K562 (cell line): ENCODE data around the gene ZNF407. TPM values are rescaled to one million over a fixed set of nuclear protein-coding genes. Genes with fewer than 3 reads are reported as not detected.

Experiments used
- ATAC-seq: fragments of 200-7000 bp; cut with Tn5 transposase; 3 replicates; pipeline ENCODE4 v1.9.1; 2020; ENCODE audit warnings: moderate library complexity
- BruUV-seq: library from RNA; stranded (reverse); fragments of 400-500 nt; replicated peaks from 2 replicates; lab custom pipeline; 2021; lab: Mats Ljungman, UMichigan
- CTCF ChIA-PET: fragments of 300-600 bp; formaldehyde crosslinking; extraction: SDS; loops from one replicate; lab custom pipeline; 2021; ENCODE audit warnings: low intra/inter-chr PET ratio; lab: Yijun Ruan, JAX
- POLR2A ChIA-PET: fragments of 300-600, 350-650 bp; sonication (Branson Sonifier 250); formaldehyde crosslinking; extraction: SDS; loops from one replicate; lab custom pipeline; 2021; ENCODE audit warnings: antibody characterized with exemption, inconsistent platforms; lab: Yijun Ruan, JAX
- DNase-seq, 4 experiments: peaks; one replicate each; pipeline versions ENCODE4 v3.0.0 to v3.0.0-alpha.2; 2011 to 2018; ENCODE audit warnings: low spot score in 3 of 4, mixed read lengths in 3 of 4; ENCODE audit errors: extremely low read depth in 1 of 4
- FAIRE-seq: peaks from 2 replicates; lab custom pipeline; 2011; peaks lifted over from hg19 to GRCh38; lab: Jason Lieb, UNC
- H2AFZ ChIP-seq: 2 replicates; pipeline ENCODE4 v1.6.0; 2011; ENCODE audit warnings: low read depth, low read length, control low read depth, inconsistent platforms
- H3K27ac ChIP-seq: fragments of 200-600 bp; 3 replicates; pipeline ENCODE4 v1.8.0; 2011; ENCODE audit warnings: low read depth, mild to moderate bottlenecking, control low read depth, inconsistent platforms, low read length, moderate library complexity, mixed read lengths; ENCODE audit errors: extremely low read depth
- H3K27me3 ChIP-seq, 2 experiments: fragments of 300-600 bp in 1 of 2; 2 replicates in 1 of 2; 3 replicates in 1 of 2; pipeline versions ENCODE4 v1.6.0 to v1.8.0; 2011; ENCODE audit warnings: inconsistent platforms in 2 of 2, low read length in 2 of 2, mild to moderate bottlenecking in 1 of 2, mixed read lengths in 1 of 2, moderate library complexity in 1 of 2; ENCODE audit not compliant: control insufficient read depth in 2 of 2, insufficient read depth in 2 of 2
- H3K36me3 ChIP-seq: fragments of 300-600 bp; 3 replicates; pipeline ENCODE4 v1.8.0; 2011; ENCODE audit warnings: mild to moderate bottlenecking, low read length, inconsistent platforms; ENCODE audit not compliant: control insufficient read depth, insufficient read depth
- H3K4me1 ChIP-seq, 2 experiments: fragments of 200-600 bp in 1 of 2; replicated peaks in 1 of 2; 2 replicates in 1 of 2; 3 replicates in 1 of 2; pipeline versions ENCODE4 v1.5.1 to v1.8.0; 2011; ENCODE audit warnings: inconsistent platforms in 2 of 2, low read length in 2 of 2, mild to moderate bottlenecking in 1 of 2, mixed read lengths in 1 of 2, moderate library complexity in 1 of 2; ENCODE audit not compliant: control insufficient read depth in 2 of 2, insufficient read depth in 2 of 2
- H3K4me2 ChIP-seq: 2 replicates; pipeline ENCODE4 v1.6.1; 2011; ENCODE audit warnings: low read length, control low read depth, inconsistent platforms, mixed read lengths; ENCODE audit not compliant: insufficient read depth
- H3K4me3 ChIP-seq: fragments of 200-600 bp; sonication (generic), shearing (Covaris generic); 2 replicates; pipeline ENCODE4 v1.5.1; 2016; ENCODE audit warnings: control low read depth, inconsistent platforms
- H3K79me2 ChIP-seq: fragments of 200-600 bp; 3 replicates; pipeline ENCODE4 v1.8.0; 2011; ENCODE audit warnings: low read length, inconsistent platforms; ENCODE audit not compliant: control insufficient read depth, insufficient read depth
- H3K9ac ChIP-seq, 2 experiments: 2 replicates each; pipeline versions ENCODE4 v1.6.0 to v1.6.1; 2011; ENCODE audit warnings: low read depth in 2 of 2, low read length in 2 of 2, control low read depth in 1 of 2, inconsistent platforms in 1 of 2, mild to moderate bottlenecking in 1 of 2, mixed read lengths in 1 of 2; ENCODE audit not compliant: insufficient read depth in 1 of 2
- H3K9me1 ChIP-seq: one replicate; pipeline ENCODE4 v1.6.0; 2011; ENCODE audit warnings: inconsistent platforms, mild to moderate bottlenecking, low read length, moderate library complexity; ENCODE audit not compliant: control insufficient read depth, insufficient read depth
- H3K9me3 ChIP-seq: replicated peaks from 2 replicates; pipeline ENCODE4 v1.5.1; 2011; ENCODE audit warnings: low read depth, low read length, inconsistent platforms; ENCODE audit not compliant: control insufficient read depth, insufficient read depth
- H4K20me1 ChIP-seq: replicated peaks from 2 replicates; pipeline ENCODE4 v1.6.1; 2011; ENCODE audit warnings: low read length, inconsistent platforms, mixed read lengths; ENCODE audit not compliant: control insufficient read depth, insufficient read depth
- CSDE1 ChIP-seq, 2 experiments: fragments of 450-650 bp; IDR thresholded peaks; 2 replicates each; pipeline ENCODE4 v1.6.1; 2016; ENCODE audit warnings: mild to moderate bottlenecking in 1 of 2
- ETV5 ChIP-seq: sonication (generic); formaldehyde crosslinking; IDR thresholded peaks from 2 replicates; pipeline ENCODE4 v1.4.0; 2020; ENCODE audit warnings: low read depth, mild to moderate bottlenecking, missing genetic modification reagents
- GATAD2B ChIP-seq: fragments of 450-650 bp; IDR thresholded peaks from 2 replicates; pipeline ENCODE4 v1.6.1; 2017; ENCODE audit warnings: mild to moderate bottlenecking, borderline replicate concordance
- MAFG ChIP-seq: fragments of 450-650 bp; conservative IDR thresholded peaks from 2 replicates; pipeline ENCODE4 v1.6.1; 2016; ENCODE audit warnings: missing genetic modification characterization, missing compliant biosample characterization
- MECOM ChIP-seq: fragments of 250-450 bp; sonication (Bioruptor Pico); IDR thresholded peaks from 2 replicates; pipeline ENCODE4 v1.8.0; 2022; ENCODE audit warnings: inconsistent platforms
- MLX ChIP-seq, 2 experiments: fragments of 450-650 bp in 1 of 2; sonication (generic) in 1 of 2; formaldehyde crosslinking; conservative IDR thresholded peaks; 2 replicates each; pipeline versions ENCODE4 v1.4.0 to v1.8.1; 2020 to 2022; ENCODE audit warnings: mild to moderate bottlenecking in 1 of 2, missing genetic modification reagents in 1 of 2
- POLR2A ChIP-seq: fragments of 450-650 bp; conservative IDR thresholded peaks from 2 replicates; pipeline ENCODE4 v1.6.1; 2016
- RB1 ChIP-seq: fragments of 450-650 bp; IDR thresholded peaks from 2 replicates; pipeline ENCODE4 v1.6.1; 2017; ENCODE audit warnings: low read depth, mild to moderate bottlenecking
- RBM39 ChIP-seq: fragments of 200-400 bp; formaldehyde crosslinking; optimal IDR thresholded peaks from 2 replicates; pipeline ENCODE3; 2018; ENCODE audit warnings: low read depth, low read length
- RFX1 ChIP-seq: fragments of 450-650 bp; IDR thresholded peaks from 2 replicates; pipeline ENCODE4 v1.6.1; 2016; ENCODE audit warnings: mild to moderate bottlenecking, moderate library complexity
- TAF9B ChIP-seq: fragments of 450-650 bp; IDR thresholded peaks from 2 replicates; pipeline ENCODE4 v1.6.1; 2018; ENCODE audit warnings: mild to moderate bottlenecking; ENCODE audit not compliant: partially characterized antibody
- ZBTB33 ChIP-seq: sonication (generic); formaldehyde crosslinking; IDR thresholded peaks from 2 replicates; pipeline ENCODE4 v1.8.1; 2023; ENCODE audit warnings: mild to moderate bottlenecking, missing genetic modification reagents
- ZBTB8A ChIP-seq: fragments of 450-650 bp; IDR thresholded peaks from 2 replicates; pipeline ENCODE4 v1.6.1; 2018; ENCODE audit warnings: mild to moderate bottlenecking, moderate library complexity; ENCODE audit not compliant: partially characterized antibody
- ZNF280B ChIP-seq: fragments of 250-450 bp; sonication (Bioruptor Pico); IDR thresholded peaks from 2 replicates; pipeline ENCODE4 v1.5.1; 2021; ENCODE audit warnings: mild to moderate bottlenecking
- ZNF589 ChIP-seq: fragments of 200-800 bp; sonication (Bioruptor generic); IDR thresholded peaks from 2 replicates; pipeline ENCODE4 v1.6.1; 2016; ENCODE audit warnings: low read depth, missing genetic modification characterization, missing compliant biosample characterization
- ZNF778 ChIP-seq: fragments of 450-650 bp; formaldehyde crosslinking; IDR thresholded peaks from 2 replicates; pipeline ENCODE4 v1.4.0; 2020; ENCODE audit warnings: mild to moderate bottlenecking, moderate library complexity
- WGBS: fragments of 100-300 bp; shearing (Covaris generic); methylation state at CpG from one replicate; pipeline ENCODE4 v1.1.6; 2016; ENCODE audit warnings: low coverage, mixed read lengths; ENCODE audit not compliant: insufficient coverage; ENCODE audit errors: missing lambda C conversion rate; 5-methylcytosine and 5-hydroxymethylcytosine counted together
- in situ Hi-C: fragments of 300-500 bp; cut with MboI; formaldehyde crosslinking; loops from 4 replicates; pipeline ENCODE4 v1.15.0; 2018; ENCODE audit warnings: inconsistent platforms, mixed read lengths
- intact Hi-C: fragments of 100-400 bp; cut with micrococcal nuclease; formaldehyde crosslinking; loops from 2 replicates; pipeline ENCODE4 v1.14.2; 2022
- polyA plus RNA-seq, 8 experiments: library from polyadenylated mRNA; depleted of rRNA in 4 of 8; stranded (reverse) in 5 of 8; unstranded in 3 of 8; fragments of >200 nt; fragmentation: Nextera tagmentation in 2 of 8; fragmentation: Illumina TruSeq in 1 of 8; extraction: Ambion mirVana in 2 of 8; extraction: Trizol in 1 of 8; gene quantifications; 2 replicates each; pipeline versions ENCODE4 v1.2.1 to v1.2.3, GENCODE V29; 2011 to 2014; ENCODE audit warnings: inconsistent platforms in 1 of 8, missing spikeins in 1 of 8
- total RNA-seq, 7 experiments: library from RNA; depleted of rRNA in 6 of 7; stranded (reverse); fragments of >200 nt in 6 of 7; fragmentation: Illumina TruSeq in 2 of 7; extraction: Trizol in 2 of 7; gene quantifications; 2 replicates each; pipeline versions ENCODE4 v1.2.1 to v1.2.3, GENCODE V29; 2011 to 2021; ENCODE audit warnings: low replicate concordance in 1 of 7

ZNF407 gene
- total and polyA plus RNA-seq, 9 of the 15 experiments (the other 6 are each of a cell fraction or from before 2014, with no cell fraction given) = 0.21 to 5.4 (median 2.3) TPM

GRCh38 chr18:74940856-74941255 lies 343.2 kb downstream of the ZNF407 start (continued):
- TF ChIP-seq RFX1 (no peak), MECOM (CRISPR knock-in tag) (no peak), MLX (CRISPR knock-in tag; conservative IDR thresholded peaks at IDR 0.05) (no peak), ZNF280B (CRISPR knock-in tag) (no peak), POLR2A (no peak), TAF9B (no peak), ZNF589 (CRISPR knock-in tag) (no peak)
- TF ChIP-seq, all 486 proteins: peak for 0

GRCh38 chr18:74942319-74942910 lies 344.7 kb downstream of the ZNF407 start:
- no peaks in the 10 kb centered on the region for H3K36me3 ChIP-seq
- CTCF ChIA-PET = no interaction called here
- DNase-seq (no peak), ATAC-seq (no peak), FAIRE-seq (no peak)
- TF ChIP-seq GATAD2B = no peak
- no peak for TF ChIP-seq ETV5 (CRISPR knock-in tag)
- no peak for TF ChIP-seq RB1
- no peak for TF ChIP-seq MAFG (tag)
- no peak for TF ChIP-seq ZBTB8A
- no peak for TF ChIP-seq RBM39
- no peak for TF ChIP-seq ZNF778 (CRISPR knock-in tag)
- TF ChIP-seq CSDE1 (IDR thresholded peaks at IDR 0.05) = no peak
- TF ChIP-seq ZBTB33 (CRISPR knock-in tag) = no peak
- in situ Hi-C loops (no loop called here), intact Hi-C loops (no loop called here)
- no peak overlapping the region for H3K9ac ChIP-seq
- no peaks in the 10 kb centered on the region for H3K27me3 ChIP-seq
- WGBS = 30% methylated on average over 6 of the region's 9 CpGs
- POLR2A ChIA-PET = no interaction called here
- no peaks in the 10 kb centered on the region for H3K9me3 ChIP-seq
- no peaks in the 10 kb centered on the region for H3K4me1 ChIP-seq
- no peaks in the 10 kb centered on the region for H3K79me2 ChIP-seq
- no TSS peak for BruUV-seq
- H3K4me3 ChIP-seq = no peak overlapping the region
- H2AFZ ChIP-seq = no peak overlapping the region
- H4K20me1 ChIP-seq = no peaks in the 10 kb centered on the region
- H3K9me1 ChIP-seq = no peaks in the 10 kb centered on the region
- no peak overlapping the region for H3K27ac ChIP-seq
- no peak overlapping the region for H3K4me2 ChIP-seq
